Effector CD4-positive, alpha-beta T cell (primary cell): Measurements from ENCODE around the gene CDH13.

Source experiments
- DNase-seq: peaks from one replicate; pipeline ENCODE4 v3.0.0-alpha.2; 2020

CDH13 gene

DNA sequence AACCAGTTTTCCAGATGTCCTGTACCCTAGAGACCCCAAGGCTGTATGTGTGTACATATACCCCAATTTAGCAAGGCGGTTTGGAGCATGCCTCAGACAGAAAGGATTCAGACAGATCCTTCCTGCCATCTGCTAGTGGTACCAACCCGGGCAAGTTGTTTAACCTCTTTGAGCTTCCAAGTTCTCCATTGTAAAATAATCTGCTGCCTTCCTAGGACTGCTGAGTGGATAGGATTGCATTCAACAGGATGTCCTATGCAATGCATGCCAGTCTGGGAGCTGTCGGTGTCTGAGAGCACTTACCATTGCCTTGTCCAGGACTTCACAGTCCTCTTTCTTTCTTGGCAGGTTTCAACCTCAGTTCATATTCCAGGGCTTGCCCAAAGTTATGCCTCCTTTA lies 1.9 kb downstream of the CDH13 start:
- no peak for DNase-seq

- DNase-seq = no peak
Observed at GRCh38 chr16:82629441-82630027, 2.8 kb downstream of the CDH13 start.

- DNase-seq = no peak
Observed at GRCh38 chr16:82630219-82630618, 3.5 kb downstream of the CDH13 start.

DNA sequence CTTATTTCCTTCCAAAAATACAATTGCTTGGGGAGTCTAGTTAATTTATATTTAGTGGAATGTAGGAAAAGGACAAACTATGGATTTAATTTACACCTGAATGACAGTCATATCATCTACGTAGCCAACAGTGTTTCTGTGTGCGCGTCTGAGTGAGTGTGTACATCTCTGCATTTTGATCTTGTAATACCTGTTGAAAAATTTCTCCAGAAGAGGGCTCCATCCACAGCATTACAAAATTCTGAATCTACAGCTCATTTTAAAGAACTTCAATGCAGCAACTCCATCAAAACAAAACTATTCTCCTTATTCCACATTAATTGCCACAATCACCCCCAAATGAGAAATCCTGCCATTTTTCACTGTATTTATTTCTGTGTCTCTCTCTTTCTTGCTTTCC lies 3.9 kb downstream of the CDH13 start:
- no peak for DNase-seq

- DNase-seq = no peak
Observed at GRCh38 chr16:82631701-82632685, 5.2 kb downstream of the CDH13 start.

- no peak for DNase-seq
Observed at GRCh38 chr16:82633964-82634600, 7.3 kb downstream of the CDH13 start.

GRCh38 chr16:82634955-82635610 lies 8.3 kb downstream of the CDH13 start:
- DNase-seq = no peak

GRCh38 chr16:82636485-82636884 lies 9.7 kb downstream of the CDH13 start:
- no peak for DNase-seq

- no peak for DNase-seq
Observed at GRCh38 chr16:82636958-82637357, 10.2 kb downstream of the CDH13 start.

DNA sequence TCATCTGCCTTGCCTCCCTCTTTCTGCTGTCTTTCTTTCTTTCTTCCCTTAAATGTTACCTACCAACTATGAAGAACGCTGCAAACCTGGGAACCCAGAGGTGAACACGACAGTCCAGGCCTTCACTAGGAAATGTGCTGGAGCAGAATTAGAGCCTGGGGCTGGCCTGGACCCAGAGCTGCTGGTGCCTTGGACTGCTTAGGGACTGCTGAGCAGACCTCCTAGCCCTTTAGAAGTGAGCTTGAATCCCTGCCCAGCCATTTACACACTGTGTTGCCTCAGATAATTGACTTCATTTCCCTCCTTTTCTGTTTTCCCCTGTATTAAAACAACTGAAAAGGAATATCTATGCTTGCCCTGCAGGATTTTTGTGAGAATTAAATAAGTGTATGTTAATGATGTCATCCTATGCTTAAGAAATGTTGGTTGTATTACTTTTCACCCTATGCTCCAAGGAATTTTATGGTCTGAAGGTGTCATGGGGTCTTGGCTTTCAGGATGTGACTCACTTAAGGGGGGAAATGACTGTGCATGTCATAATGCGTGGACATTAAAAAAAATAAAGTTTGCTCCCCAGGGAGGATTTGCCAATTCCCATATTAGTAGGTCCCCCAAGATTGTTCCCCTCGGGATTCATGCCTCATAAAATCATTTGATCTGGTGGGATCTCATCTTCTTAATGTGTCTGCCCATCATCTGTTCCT lies 11.5 kb downstream of the CDH13 start:
- no peak for DNase-seq

- DNase-seq = no peak
Observed at GRCh38 chr16:82639263-82639662, 12.5 kb downstream of the CDH13 start.

DNA sequence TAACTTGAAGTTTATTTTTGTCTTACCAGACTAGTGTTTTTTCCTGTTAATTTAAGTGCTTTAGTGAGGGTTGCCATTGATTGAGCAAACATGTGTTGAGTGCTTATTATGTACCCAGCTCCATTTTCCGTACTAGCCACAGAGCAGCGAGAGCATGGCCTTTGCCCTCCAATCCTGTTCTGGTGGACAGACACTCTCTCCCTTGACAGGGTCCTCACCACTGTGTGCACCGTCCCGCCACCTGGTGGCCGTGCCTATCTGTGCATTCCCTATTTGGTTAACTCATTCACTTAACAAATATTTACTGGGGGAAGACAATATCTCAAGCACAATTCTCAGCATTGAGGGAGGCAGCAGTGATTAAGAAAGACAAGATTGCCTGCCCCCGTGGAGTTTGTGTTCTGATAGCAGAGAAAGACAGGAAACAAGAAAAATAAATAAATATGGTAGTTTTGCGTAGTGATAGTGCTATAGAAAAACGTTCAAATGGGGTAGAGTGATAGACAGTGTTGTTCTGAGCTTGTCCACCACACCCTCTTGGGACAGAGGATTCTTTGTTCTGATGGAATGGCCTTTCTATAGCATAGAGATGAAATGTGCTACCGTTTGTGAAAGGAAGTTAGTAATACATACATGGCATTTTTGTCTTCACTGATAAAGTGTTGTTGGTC lies 13.0 kb downstream of the CDH13 start:
- peak; percentile 27 for DNase-seq

GRCh38 chr16:82641336-82641984 lies 14.7 kb downstream of the CDH13 start:
- no peak for DNase-seq

GRCh38 chr16:82643136-82643535 lies 16.4 kb downstream of the CDH13 start:
- DNase-seq = no peak

DNA sequence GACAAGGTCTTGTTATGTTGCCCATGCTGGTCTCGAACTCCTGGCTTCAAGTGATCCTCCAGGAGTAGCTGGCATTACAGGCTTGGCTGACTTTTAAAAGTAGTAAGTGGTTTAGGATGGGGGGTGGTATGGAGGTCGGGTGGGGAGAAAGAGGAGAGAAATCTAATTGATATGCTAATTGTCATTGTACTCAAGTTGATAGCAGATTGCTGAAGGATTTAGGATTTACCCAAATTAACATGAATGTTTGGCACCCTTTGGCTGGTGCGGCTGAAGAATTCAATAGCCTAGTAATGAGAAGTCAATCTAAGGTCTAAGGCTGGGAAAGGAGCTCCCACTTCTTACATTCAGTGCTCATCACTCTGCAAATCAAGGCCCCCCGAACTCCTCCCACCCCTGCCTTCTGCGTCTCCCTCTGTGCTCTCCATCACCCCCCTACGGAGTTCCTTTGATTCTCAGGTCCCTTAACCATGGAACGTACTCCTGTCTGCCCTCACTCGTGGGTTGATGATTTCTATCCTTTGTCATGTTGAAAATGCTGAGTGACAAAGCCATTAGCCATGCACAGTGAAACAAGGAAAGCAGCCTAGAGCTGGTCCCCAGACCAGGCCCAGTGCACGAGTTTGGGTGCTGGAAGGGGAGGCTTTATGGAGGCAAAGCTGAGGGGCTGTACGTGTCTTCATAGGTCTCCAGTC lies 17.3 kb downstream of the CDH13 start:
- DNase-seq = no peak

DNA sequence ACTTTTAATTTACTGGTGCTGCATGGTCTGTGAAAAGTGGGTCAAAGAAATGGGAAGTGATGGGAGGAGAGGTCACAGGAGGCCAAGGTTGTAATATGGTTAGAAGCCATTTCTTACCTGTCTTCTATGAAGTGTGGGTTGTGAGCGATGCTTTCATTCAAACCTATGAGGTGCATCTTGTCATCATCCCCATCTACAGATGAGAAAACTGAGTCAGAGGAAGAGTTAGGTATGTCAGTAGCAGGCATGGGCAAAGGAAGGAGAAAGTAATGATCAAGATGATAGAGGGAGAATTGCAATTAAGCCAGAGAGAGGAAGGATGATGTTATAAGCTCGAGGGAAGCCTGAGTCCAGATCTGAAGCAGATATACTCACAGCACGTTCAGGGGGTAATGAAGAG lies 19.7 kb downstream of the CDH13 start:
- DNase-seq = no peak

DNA sequence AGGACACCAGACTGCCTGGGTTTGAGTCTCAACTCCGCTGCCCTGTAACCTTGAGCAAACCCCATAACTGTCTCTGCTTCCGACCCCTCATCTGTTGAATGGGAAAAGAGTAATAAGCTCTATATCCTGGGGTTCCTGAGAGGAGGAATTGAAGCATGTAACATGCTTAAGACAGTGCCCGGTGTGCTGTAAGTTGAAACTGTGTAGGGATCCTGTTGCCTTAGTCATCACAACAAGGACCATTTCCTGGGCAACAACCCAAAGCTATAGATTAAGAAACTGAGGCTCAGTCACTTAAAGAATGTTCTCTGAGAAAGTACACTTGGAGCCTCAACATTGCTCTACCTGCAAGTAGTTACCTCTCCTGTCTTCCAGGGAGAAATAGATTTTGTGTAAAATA lies 23.0 kb downstream of the CDH13 start:
- no peak for DNase-seq

DNA sequence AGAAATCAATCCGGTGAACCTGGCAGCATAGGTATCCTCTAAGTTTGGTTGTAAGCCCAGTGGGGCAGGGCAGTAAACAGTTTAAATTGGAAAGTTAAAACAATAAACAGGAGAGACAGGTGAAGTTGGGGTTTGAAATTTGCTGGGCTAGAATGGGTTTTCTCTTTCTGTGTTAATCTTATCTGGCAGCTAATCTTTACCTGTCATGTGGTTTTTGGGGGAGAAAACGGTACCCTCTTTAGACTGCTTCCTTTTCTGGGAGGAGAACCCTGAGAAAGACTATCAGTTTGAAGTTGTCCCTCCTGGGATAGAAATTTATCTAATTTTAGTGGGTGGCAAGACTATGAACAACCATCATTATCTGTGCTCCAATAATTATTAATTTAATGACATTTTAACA lies 24.0 kb downstream of the CDH13 start:
- DNase-seq = no peak

DNA sequence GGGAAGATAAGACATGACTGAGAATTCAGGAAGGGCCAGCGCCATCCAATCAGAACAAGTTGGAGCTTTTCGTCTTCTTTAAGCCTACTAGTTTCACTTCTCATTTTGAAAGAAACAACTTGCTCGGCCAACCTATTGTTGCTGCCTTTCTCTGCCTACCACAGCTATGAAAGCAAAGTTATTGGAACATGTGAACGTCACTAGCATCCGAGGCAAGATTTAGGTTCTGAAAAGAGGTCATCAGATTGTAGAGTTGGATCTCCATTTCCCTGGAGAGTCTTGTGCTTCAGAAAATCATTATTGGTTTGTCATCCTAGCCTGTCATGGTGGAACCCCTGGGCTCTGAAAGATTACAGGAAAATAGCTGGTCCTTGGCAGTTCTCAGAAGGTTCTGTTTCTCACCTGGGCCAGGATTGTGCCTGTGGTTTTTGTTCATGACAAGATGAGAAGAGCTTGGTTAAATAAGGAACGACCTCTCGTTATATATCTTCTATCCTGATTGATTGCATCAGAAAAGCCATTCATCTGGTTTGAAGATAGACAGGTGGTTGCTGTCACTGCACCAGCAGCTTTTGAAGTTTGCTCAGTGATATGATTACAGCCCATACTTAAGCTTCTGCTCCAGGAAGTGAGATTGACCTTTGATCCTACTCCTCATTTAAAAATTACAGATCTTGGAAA lies 25.3 kb downstream of the CDH13 start:
- DNase-seq = no peak

DNA sequence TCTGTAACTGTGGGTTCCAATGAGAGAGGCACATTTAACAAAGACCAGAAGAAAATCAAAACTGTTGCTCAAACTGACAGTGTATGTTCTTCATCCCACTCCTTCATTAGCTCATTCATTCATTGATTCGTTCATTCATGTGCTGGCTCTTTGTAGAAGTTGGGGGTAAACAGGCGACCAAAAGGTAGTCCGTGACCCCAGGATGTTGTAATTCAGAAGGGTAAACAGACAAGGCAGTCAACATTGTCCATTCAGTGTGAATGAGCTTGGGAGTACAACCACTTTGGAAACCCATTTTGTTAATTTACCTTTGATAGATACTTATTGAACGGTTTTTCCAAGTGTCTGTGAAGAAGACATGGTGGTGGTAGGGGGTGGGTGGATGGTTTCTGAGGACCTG lies 26.1 kb downstream of the CDH13 start:
- no peak for DNase-seq
